ENCODE results near the gene ACACB. TPM values are rescaled to one million over a fixed set of nuclear protein-coding genes. Genes with fewer than 3 reads are reported as not detected.
"Not testable (repeated sequence)": the region's sequence is repeated elsewhere in the genome, so short reads cannot be mapped to it uniquely, and the experiment has no call there.

The ACACB gene
- total RNA-seq, 1 experiment from 2014 or later = 21.7 TPM

DNA sequence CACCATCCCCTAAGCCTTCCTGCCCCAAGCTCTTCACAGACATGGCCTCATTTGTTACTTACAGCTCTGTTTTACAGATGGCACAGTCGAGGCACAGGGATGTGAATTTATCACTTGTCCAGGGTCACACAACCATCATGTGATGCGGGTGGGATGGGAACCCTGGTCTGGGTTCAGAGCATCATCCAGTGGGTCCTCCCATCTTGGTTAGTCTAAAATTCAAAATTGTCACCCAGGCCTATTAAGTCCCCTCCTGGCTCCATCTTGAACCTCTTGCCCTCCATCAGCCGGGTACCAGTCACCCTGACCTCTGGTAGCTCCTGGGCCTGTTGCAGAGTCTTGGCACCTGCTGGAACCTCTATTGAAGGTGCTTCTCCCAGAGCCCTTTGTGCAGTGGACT lies 52.9 kb downstream of the ACACB start:
- no peak overlapping the region for H3K4me2 ChIP-seq (ENCODE audit: low read length)
- ChIA-PET CTCF (no interaction called here), POLR2A (ENCODE audit: unreplicated experiment) (no interaction called here)
- no peaks in the 10 kb centered on the region for H3K79me2 ChIP-seq (ENCODE audit: low read length)
- ATAC-seq (no peak), DNase-seq (no peak)
- BruUV-seq (replicated peaks) = no TSS peak
- no peak overlapping the region for H2AFZ ChIP-seq (ENCODE audit: low read length)
- no peak for TF ChIP-seq EZH2phosphoT487 (IDR thresholded peaks at IDR 0.05; ENCODE audit: borderline replicate concordance, low read length)
- no peaks in the 10 kb centered on the region for H3K9me3 ChIP-seq (ENCODE audit: low read length)
- H4K20me1 ChIP-seq (ENCODE audit: low read length) = no peaks in the 10 kb centered on the region
- H3K36me3 ChIP-seq (ENCODE audit: low read depth, low read length) = peaks cover 20% of the 10 kb centered on the region; the same call in 1 of the 2 replicates
- no peak overlapping the region for H3K4me3 ChIP-seq (ENCODE audit: low read length)
- H3K27me3 ChIP-seq (ENCODE audit: low read length) = no peaks in the 10 kb centered on the region
- intact Hi-C loops (cut with micrococcal nuclease) = loop anchor here (5.0 kb wide), 1 partner anchor 57 kb away; no protein-coding TSS in a partner anchor
- no peaks in the 10 kb centered on the region for H3K9me2 ChIP-seq (replicated peaks; ENCODE audit: low read length)
- H3F3A ChIP-seq (ENCODE audit: low read length, unreplicated experiment) = peaks cover 3% of the 10 kb centered on the region
- peaks cover 12% of the 10 kb centered on the region for H3K4me1 ChIP-seq (ENCODE audit: insufficient read depth, low read length)
- no peak overlapping the region for H3K27ac ChIP-seq (ENCODE audit: low read length)
- no peak overlapping the region for H3K9ac ChIP-seq (ENCODE audit: low read length)

DNA sequence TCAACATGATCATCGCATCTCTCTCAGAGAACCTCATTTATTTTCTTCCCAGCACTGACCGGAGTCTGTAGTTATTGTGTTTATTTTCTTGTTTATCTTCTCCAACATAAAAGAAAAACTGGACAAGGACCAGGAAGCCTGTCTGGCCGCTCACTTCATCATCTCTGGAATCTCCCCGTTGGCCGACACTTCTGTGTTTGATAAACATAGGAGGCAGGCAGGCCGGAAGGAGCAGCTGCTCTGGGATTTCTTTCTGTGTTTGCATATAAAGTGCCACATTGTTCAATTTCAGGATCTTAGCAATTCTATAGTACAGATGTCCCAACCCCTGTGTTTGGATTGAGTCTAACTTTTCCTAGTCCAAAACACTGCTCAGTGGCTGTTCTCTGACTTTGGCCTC lies 53.3 kb downstream of the ACACB start:
- intact Hi-C loops (cut with micrococcal nuclease) = loop anchor here (5.0 kb wide), 1 partner anchor 57 kb away; no protein-coding TSS in a partner anchor
- no peaks in the 10 kb centered on the region for H3K9me2 ChIP-seq (replicated peaks; ENCODE audit: low read length)

DNA sequence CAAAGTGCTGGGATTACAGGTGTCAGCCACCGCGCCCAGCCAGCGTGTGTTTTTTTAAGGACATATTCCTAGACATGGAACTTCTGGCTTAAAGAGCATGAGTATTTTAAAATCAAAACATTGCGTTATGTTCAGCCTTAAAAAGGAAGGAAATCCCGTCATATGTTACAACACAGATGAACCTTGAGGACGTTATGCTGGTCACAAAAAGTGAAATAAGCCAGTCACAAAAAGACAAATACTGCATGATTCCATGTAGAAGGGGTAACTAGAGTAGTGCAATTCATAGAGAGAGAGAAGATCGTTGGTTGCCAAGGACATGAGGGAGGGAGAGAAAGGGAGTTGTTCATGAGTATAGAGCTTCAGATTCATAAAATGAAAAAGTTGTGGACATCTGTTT lies 53.9 kb downstream of the ACACB start:
- Histone ChIP-seq H3K9me2 (replicated peaks; ENCODE audit: low read length) (no peaks in the 10 kb centered on the region), H3F3A (ENCODE audit: low read length, unreplicated experiment) (peaks cover 1% of the 10 kb centered on the region), H3K4me3 (ENCODE audit: low read length) (no peak overlapping the region), H3K4me2 (ENCODE audit: low read length) (no peak overlapping the region), H3K79me2 (ENCODE audit: low read length) (no peaks in the 10 kb centered on the region), H3K9ac (ENCODE audit: low read length) (no peak overlapping the region), H3K9me3 (ENCODE audit: low read length) (no peaks in the 10 kb centered on the region), H3K36me3 (ENCODE audit: low read depth, low read length) (peaks cover 20% of the 10 kb centered on the region; the same call in 1 of the 2 replicates), H3K27ac (ENCODE audit: low read length) (no peak overlapping the region), H4K20me1 (ENCODE audit: low read length) (no peaks in the 10 kb centered on the region), H3K27me3 (ENCODE audit: low read length) (no peaks in the 10 kb centered on the region), H3K4me1 (ENCODE audit: insufficient read depth, low read length) (peaks cover 12% of the 10 kb centered on the region), H2AFZ (ENCODE audit: low read length) (no peak overlapping the region)
- TF ChIP-seq EZH2phosphoT487 (IDR thresholded peaks at IDR 0.05; ENCODE audit: borderline replicate concordance, low read length) (no peak), EZH2 (IDR thresholded peaks at IDR 0.05; ENCODE audit: low read length, unreplicated experiment) (no peak)
- TF ChIP-seq, protein P1, sequence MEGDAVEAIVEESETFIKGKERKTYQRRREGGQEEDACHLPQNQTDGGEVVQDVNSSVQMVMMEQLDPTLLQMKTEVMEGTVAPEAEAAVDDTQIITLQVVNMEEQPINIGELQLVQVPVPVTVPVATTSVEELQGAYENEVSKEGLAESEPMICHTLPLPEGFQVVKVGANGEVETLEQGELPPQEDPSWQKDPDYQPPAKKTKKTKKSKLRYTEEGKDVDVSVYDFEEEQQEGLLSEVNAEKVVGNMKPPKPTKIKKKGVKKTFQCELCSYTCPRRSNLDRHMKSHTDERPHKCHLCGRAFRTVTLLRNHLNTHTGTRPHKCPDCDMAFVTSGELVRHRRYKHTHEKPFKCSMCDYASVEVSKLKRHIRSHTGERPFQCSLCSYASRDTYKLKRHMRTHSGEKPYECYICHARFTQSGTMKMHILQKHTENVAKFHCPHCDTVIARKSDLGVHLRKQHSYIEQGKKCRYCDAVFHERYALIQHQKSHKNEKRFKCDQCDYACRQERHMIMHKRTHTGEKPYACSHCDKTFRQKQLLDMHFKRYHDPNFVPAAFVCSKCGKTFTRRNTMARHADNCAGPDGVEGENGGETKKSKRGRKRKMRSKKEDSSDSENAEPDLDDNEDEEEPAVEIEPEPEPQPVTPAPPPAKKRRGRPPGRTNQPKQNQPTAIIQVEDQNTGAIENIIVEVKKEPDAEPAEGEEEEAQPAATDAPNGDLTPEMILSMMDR (conservative IDR thresholded peaks at IDR 0.05; ENCODE audit: low read depth, low read length) = no peak
- DNase-seq (no peak), ATAC-seq (no peak)
- BruUV-seq (replicated peaks) = no TSS peak
- intact Hi-C loops (cut with micrococcal nuclease) = no loop called here
- POLR2A ChIA-PET (ENCODE audit: unreplicated experiment) = no interaction called here
- CTCF ChIA-PET = no interaction called here

More for the DNA sequence above, 53.3 kb downstream of the ACACB start:
- H3K79me2 ChIP-seq (ENCODE audit: low read length) = no peaks in the 10 kb centered on the region
- no peaks in the 10 kb centered on the region for H3K27me3 ChIP-seq (ENCODE audit: low read length)
- H3K9me3 ChIP-seq (ENCODE audit: low read length) = no peaks in the 10 kb centered on the region
- peaks cover 3% of the 10 kb centered on the region for H3F3A ChIP-seq (ENCODE audit: low read length, unreplicated experiment)
- TF ChIP-seq EZH2 (IDR thresholded peaks at IDR 0.05; ENCODE audit: low read length, unreplicated experiment) (no peak), EZH2phosphoT487 (IDR thresholded peaks at IDR 0.05; ENCODE audit: borderline replicate concordance, low read length) (no peak)
- TF ChIP-seq, protein P1 (conservative IDR thresholded peaks at IDR 0.05; ENCODE audit: low read depth, low read length) = no peak
- no peak overlapping the region for H3K27ac ChIP-seq (ENCODE audit: low read length)
- H4K20me1 ChIP-seq (ENCODE audit: low read length) = no peaks in the 10 kb centered on the region
- no TSS peak for BruUV-seq (replicated peaks)
- no peak overlapping the region for H3K4me3 ChIP-seq (ENCODE audit: low read length)
- no peak overlapping the region for H3K9ac ChIP-seq (ENCODE audit: low read length)
- ATAC-seq = no peak
- DNase-seq = no peak
- ChIA-PET CTCF (no interaction called here), POLR2A (ENCODE audit: unreplicated experiment) (no interaction called here)
- H3K4me2 ChIP-seq (ENCODE audit: low read length) = no peak overlapping the region
- H2AFZ ChIP-seq (ENCODE audit: low read length) = no peak overlapping the region
- H3K4me1 ChIP-seq (ENCODE audit: insufficient read depth, low read length) = peaks cover 12% of the 10 kb centered on the region
- peaks cover 20% of the 10 kb centered on the region; the same call in 1 of the 2 replicates for H3K36me3 ChIP-seq (ENCODE audit: low read depth, low read length)

DNA sequence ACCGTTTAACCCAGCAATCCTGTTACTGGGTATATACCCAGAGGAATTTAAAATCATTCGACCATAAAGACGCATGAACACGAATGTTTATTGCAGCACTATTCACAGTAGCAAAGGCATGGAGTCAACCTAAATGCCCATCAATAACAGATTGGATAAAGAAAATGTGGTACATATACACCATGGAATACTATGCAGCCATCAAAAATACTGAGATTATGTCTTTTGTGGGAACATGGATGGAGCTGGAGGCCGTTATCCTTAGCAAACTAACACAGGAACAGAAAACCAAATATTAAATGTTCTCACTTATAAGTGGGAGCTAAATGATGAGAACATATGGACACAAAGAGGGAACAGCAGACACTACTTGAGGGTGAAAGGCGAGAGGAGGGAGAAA lies 56.4 kb downstream of the ACACB start:
- ATAC-seq; H3K4me1 ChIP-seq (ENCODE audit: insufficient read depth, low read length): not testable (repeated sequence)

More for the DNA sequence above, 56.4 kb downstream of the ACACB start:
- CTCF ChIA-PET; H3K79me2 ChIP-seq (ENCODE audit: low read length); H3K27me3 ChIP-seq (ENCODE audit: low read length); H3K4me3 ChIP-seq (ENCODE audit: low read length); BruUV-seq (replicated peaks); H3K4me2 ChIP-seq (ENCODE audit: low read length); DNase-seq; POLR2A ChIA-PET (ENCODE audit: unreplicated experiment); H4K20me1 ChIP-seq (ENCODE audit: low read length); H2AFZ ChIP-seq (ENCODE audit: low read length); H3K9me2 ChIP-seq (replicated peaks; ENCODE audit: low read length); H3K9me3 ChIP-seq (ENCODE audit: low read length); H3K27ac ChIP-seq (ENCODE audit: low read length); intact Hi-C loops (cut with micrococcal nuclease); H3F3A ChIP-seq (ENCODE audit: low read length, unreplicated experiment); H3K9ac ChIP-seq (ENCODE audit: low read length): not testable (repeated sequence)
- peaks cover 22% of the 10 kb centered on the region; the same call in 1 of the 2 replicates for H3K36me3 ChIP-seq (ENCODE audit: low read depth, low read length)
